Astrocyte (in vitro differentiated cells and primary cell): ENCODE measurements around the gene ZNF292.

Experiments
- CTCF ChIP-seq: IDR thresholded peaks from 2 replicates; pipeline ENCODE4 v1.5.1; 2011; ENCODE audit warnings: low read depth, mild to moderate bottlenecking, inconsistent platforms, low read length, moderate library complexity; ENCODE audit not compliant: insufficient read depth
- EZH2 ChIP-seq: IDR thresholded peaks from 2 replicates; pipeline ENCODE4 v1.6.1; 2012; ENCODE audit warnings: mild to moderate bottlenecking, low read length, inconsistent platforms; ENCODE audit not compliant: insufficient read depth

- TF ChIP-seq CTCF = no peak
- TF ChIP-seq EZH2 = no peak
Measured at GRCh38 chr6:87220997-87221396, 65.6 kb downstream of the ZNF292 start.
